ENCODE data around the gene FHOD3.

The FHOD3 gene

DNA sequence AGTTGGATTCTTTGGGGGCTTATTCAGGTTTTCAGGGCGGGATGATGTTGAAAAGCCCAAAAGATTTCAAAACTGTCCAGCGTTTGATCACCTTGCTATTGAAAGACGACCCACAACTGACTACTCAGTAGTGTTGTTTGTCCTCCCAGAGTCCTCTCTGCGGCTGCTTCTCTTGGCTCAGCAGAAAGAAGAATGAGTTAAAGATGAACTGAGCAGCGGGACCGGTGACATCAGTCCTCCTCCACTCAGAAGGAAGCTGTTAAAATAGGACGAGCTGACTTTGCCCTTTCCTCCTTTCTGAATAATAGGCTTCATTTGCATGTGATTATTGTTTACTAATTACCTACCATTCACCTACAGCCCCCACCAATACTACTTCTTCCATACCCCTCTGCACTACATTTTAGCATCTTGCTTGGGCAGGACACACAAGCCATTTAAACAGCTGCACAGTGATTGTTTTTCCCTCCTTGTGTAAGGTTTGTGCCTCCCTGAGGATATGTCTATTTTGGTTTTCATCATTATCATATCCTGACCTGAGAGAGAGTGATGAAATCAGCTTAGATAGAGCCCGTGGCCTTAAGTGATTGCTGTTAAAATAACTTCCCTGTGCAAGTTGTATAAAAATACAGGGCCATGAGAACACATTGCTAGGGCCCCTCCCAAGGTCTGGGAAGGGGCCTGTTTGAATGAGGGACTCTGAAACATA, 261.8 kb downstream of the FHOD3 start:
- ChIA-PET POLR2A (no interaction called here), CTCF (no interaction called here)
- Histone ChIP-seq H3K27ac (ENCODE audit: extremely low read depth, low read depth, low read length) (no peak overlapping the region), H3K9me3 (ENCODE audit: control insufficient read depth, insufficient read depth, low read depth, low read length) (no peaks in the 10 kb centered on the region), H3K4me3 (ENCODE audit: low read depth, low read length) (no peak overlapping the region), H3K4me1 (ENCODE audit: control insufficient read depth, insufficient read depth, low read length) (peaks cover 2% of the 10 kb centered on the region; the same call in 1 of the 2 replicates), H3K36me3 (ENCODE audit: control insufficient read depth in 2 of 2, insufficient read depth in 1 of 2, low read length in 2 of 2) (no peaks in the 10 kb centered on the region)
- TF ChIP-seq ZFP69B (tag by site-specific recombination; IDR thresholded peaks at IDR 0.05) (no peak), TRIM28 (IDR thresholded peaks at IDR 0.05; ENCODE audit: borderline replicate concordance, low read length) (0 out of 2 replicates have a peak, but pooled peaks have one; percentile 38)

GRCh38 chr18:36560187-36560586, 262.7 kb downstream of the FHOD3 start:
- CTCF ChIA-PET = interaction anchor here (0.6 to 0.8 kb wide), 2 partner anchors 13 to 16 kb away, joined by 3 to 4 read pairs; no protein-coding TSS in a partner anchor
- POLR2A ChIA-PET = no interaction called here
- Histone ChIP-seq H3K9me3 (ENCODE audit: control insufficient read depth, insufficient read depth, low read depth, low read length) (no peaks in the 10 kb centered on the region), H3K4me3 (ENCODE audit: low read depth, low read length) (no peak overlapping the region), H3K27ac (ENCODE audit: extremely low read depth, low read depth, low read length) (no peak overlapping the region), H3K36me3 (ENCODE audit: control insufficient read depth in 2 of 2, insufficient read depth in 1 of 2, low read length in 2 of 2) (no peaks in the 10 kb centered on the region), H3K4me1 (ENCODE audit: control insufficient read depth, insufficient read depth, low read length) (peaks cover 2% of the 10 kb centered on the region; the same call in 1 of the 2 replicates)
- TF ChIP-seq ZNF214 (tag by site-specific recombination; IDR thresholded peaks at IDR 0.05; ENCODE audit: borderline replicate concordance) (peak; percentile 85; the same call in 1 of the 2 replicates), ZNF140 (tag by site-specific recombination; IDR thresholded peaks at IDR 0.05) (no peak)

GRCh38 chr18:36561046-36561445, 263.5 kb downstream of the FHOD3 start:
- POLR2A ChIA-PET = no interaction called here
- peak; percentile 37; the same call in 1 of the 2 replicates for TF ChIP-seq SP7 (tag by site-specific recombination; IDR thresholded peaks at IDR 0.05)
- TF ChIP-seq ZNF76 (tag by site-specific recombination; IDR thresholded peaks at IDR 0.05; ENCODE audit: borderline replicate concordance, low read depth) = no peak
- TF ChIP-seq TRIM28 (IDR thresholded peaks at IDR 0.05; ENCODE audit: borderline replicate concordance, low read length) = peak; percentile 53; the same call in 1 of the 2 replicates
- no peak for TF ChIP-seq TCF7L2 (IDR thresholded peaks at IDR 0.05; ENCODE audit: borderline replicate concordance, low read depth, low read length)
- CTCF ChIA-PET = interaction anchor here (0.8 to 0.9 kb wide), 2 partner anchors 12 to 26 kb away, joined by 3 read pairs; no protein-coding TSS in a partner anchor
- Histone ChIP-seq H3K36me3 (ENCODE audit: control insufficient read depth in 2 of 2, insufficient read depth in 1 of 2, low read length in 2 of 2) (no peaks in the 10 kb centered on the region), H3K9me3 (ENCODE audit: control insufficient read depth, insufficient read depth, low read depth, low read length) (no peaks in the 10 kb centered on the region), H3K27ac (ENCODE audit: extremely low read depth, low read depth, low read length) (no peak overlapping the region), H3K4me1 (ENCODE audit: control insufficient read depth, insufficient read depth, low read length) (no peaks in the 10 kb centered on the region), H3K4me3 (ENCODE audit: low read depth, low read length) (no peak overlapping the region)

DNA sequence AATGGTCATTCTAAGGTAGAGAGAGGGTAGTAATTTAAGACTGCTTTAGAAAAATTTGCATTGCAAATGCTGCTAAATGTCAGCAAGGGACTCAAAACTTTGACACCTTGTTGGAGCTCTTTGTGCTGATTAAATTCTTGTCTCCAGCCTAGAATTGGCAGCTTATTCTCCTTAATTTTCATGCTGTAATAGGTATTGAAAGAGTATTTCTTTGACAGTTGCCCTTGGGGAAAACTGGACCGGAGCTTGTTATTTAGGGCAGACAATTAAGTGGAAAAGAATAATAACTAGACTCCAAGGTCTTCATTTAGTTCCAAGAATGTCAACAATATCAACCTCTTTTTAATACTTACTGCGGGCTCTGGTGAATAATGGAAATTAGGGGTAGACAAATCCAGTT, 267.3 kb downstream of the FHOD3 start:
- no peaks in the 10 kb centered on the region for H3K36me3 ChIP-seq (ENCODE audit: control insufficient read depth in 2 of 2, insufficient read depth in 1 of 2, low read length in 2 of 2)
- H3K27ac ChIP-seq (ENCODE audit: extremely low read depth, low read depth, low read length) = no peak overlapping the region
- no peaks in the 10 kb centered on the region for H3K4me1 ChIP-seq (ENCODE audit: control insufficient read depth, insufficient read depth, low read length)
- ChIA-PET POLR2A (no interaction called here), CTCF (no interaction called here)
- TF ChIP-seq ZNF16 (tag by site-specific recombination; IDR thresholded peaks at IDR 0.05; ENCODE audit: low read depth) (no peak), REST (tag by site-specific recombination; IDR thresholded peaks at IDR 0.05) (no peak), ZNF350 (tag by site-specific recombination; IDR thresholded peaks at IDR 0.05) (no peak), ZNF155 (tag by site-specific recombination; IDR thresholded peaks at IDR 0.05) (no peak), OVOL3 (tag by site-specific recombination; IDR thresholded peaks at IDR 0.05) (no peak)
- no peaks in the 10 kb centered on the region for H3K9me3 ChIP-seq (ENCODE audit: control insufficient read depth, insufficient read depth, low read depth, low read length)
- no peak overlapping the region for H3K4me3 ChIP-seq (ENCODE audit: low read depth, low read length)
